MCF 10A (cell line): Measurements from ENCODE around the gene LAD1. TPM values are rescaled to one million over a fixed set of nuclear protein-coding genes. Genes with fewer than 3 reads are reported as not detected.
A peak's percentile ranks its signal among the peaks of the same experiment; 100 is the strongest.

ENCODE experiments used
- BruUV-seq: library from RNA; stranded (reverse); fragments of 400-500 nt; replicated peaks from 2 replicates; lab custom pipeline; 2021; lab: Mats Ljungman, UMichigan
- CTCF ChIA-PET: fragments of 300-600 bp; sonication (Branson Sonifier 250); formaldehyde crosslinking; extraction: SDS; loops from one replicate; lab custom pipeline; 2021; ENCODE audit warnings: antibody characterized with exemption, inconsistent platforms; lab: Yijun Ruan, JAX
- POLR2A ChIA-PET: fragments of 300-600, 350-650 bp; sonication (Branson Sonifier 250); formaldehyde crosslinking; extraction: SDS; loops from one replicate; lab custom pipeline; 2020; ENCODE audit warnings: antibody characterized with exemption, inconsistent platforms; lab: Yijun Ruan, JAX
- DNase-seq: peaks from one replicate; pipeline ENCODE4 v3.0.0-alpha.2; 2018; ENCODE audit not compliant: unreplicated experiment
- H3K27ac Mint-ChIP-seq: one replicate; pipeline ENCODE4 v1.8.0; 2022; ENCODE audit warnings: mild to moderate bottlenecking, low read depth, mixed read lengths; ENCODE audit not compliant: unreplicated experiment
- H3K27me3 Mint-ChIP-seq: one replicate; pipeline ENCODE4 v1.8.0; 2022; ENCODE audit warnings: mixed read lengths; ENCODE audit not compliant: insufficient read depth, unreplicated experiment
- H3K36me3 Mint-ChIP-seq: one replicate; pipeline ENCODE4 v1.8.0; 2022; ENCODE audit warnings: mild to moderate bottlenecking, moderate library complexity, mixed read lengths; ENCODE audit not compliant: insufficient read depth, unreplicated experiment
- H3K4me1 Mint-ChIP-seq: one replicate; pipeline ENCODE4 v1.8.0; 2022; ENCODE audit warnings: mixed read lengths; ENCODE audit not compliant: insufficient read depth, unreplicated experiment
- H3K4me3 Mint-ChIP-seq: one replicate; pipeline ENCODE4 v1.8.0; 2022; ENCODE audit warnings: mild to moderate bottlenecking, moderate library complexity, mixed read lengths; ENCODE audit not compliant: unreplicated experiment
- H3K9me3 Mint-ChIP-seq: one replicate; pipeline ENCODE4 v1.8.0; 2022; ENCODE audit warnings: mixed read lengths; ENCODE audit not compliant: unreplicated experiment
- intact Hi-C: fragments of 100-400 bp; cut with micrococcal nuclease; formaldehyde crosslinking; loops from 2 replicates; pipeline ENCODE4 v1.14.1; 2022
- total RNA-seq: library from RNA; stranded (reverse); gene quantifications from 2 replicates; pipeline ENCODE4 v1.2.3, GENCODE V29; 2022
- TF ChIP-seq, protein P1 (sequence below): fragments of 200-600 bp; IDR thresholded peaks from one replicate; pipeline ENCODE4 v1.8.0; 2022; ENCODE audit warnings: antibody characterized with exemption, mild to moderate bottlenecking; ENCODE audit not compliant: unreplicated experiment

LAD1 gene
- total RNA-seq, 1 experiment from 2014 or later: 40.9 TPM

DNA sequence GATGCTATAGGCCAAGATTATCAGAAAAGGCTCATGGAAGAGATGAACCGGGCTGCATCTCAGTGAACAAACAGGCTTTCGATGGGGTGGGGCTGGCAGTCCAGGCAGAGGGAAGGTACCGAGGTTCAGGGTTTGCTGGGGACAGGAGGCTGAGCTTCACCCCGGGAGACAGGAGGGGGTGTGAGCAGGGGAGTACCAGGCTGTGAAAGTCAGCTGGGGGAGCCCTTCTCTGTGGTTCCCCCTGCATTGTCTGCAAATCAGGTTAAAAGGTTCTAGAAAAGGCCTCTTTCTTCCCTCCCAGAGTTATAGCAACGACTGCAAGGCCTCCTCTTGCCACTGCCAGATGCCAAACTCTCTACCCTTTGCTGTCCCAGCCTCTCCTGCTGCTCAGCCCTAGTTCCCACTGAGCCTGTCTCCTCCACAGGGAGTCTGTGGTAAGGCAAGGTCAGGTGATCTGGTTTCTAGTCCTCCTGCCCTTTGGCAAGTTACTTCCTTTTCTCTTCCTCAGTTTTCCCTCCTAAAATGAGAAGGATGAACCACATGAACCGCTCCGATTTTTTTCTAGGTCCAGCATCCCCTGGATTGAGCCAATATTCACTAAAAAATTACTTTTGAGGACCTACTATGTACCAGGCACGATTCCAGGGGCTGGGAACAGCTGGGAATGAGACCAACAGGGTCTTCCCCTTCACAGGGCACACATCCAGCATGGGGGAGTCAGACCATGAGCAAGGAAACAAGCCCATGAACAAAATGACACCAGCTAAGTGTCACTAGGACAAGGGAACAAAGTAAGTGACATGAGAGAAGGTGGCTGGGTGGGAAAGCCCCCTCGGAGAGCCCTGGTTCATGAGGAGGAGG is 7.2 kb downstream of the LAD1 start:
- DNase-seq: no peak
- intact Hi-C loops: no loop called here
- H3K4me3 Mint-ChIP-seq: no peak overlapping the region
- CTCF ChIA-PET: interaction anchor here (1.4 to 20.0 kb wide), 9 partner anchors 11 to 138 kb away, joined by 4 to 539 read pairs (median 11); no protein-coding TSS in a partner anchor
- peaks cover 9% of the 10 kb centered on the region for H3K4me1 Mint-ChIP-seq
- TF ChIP-seq, protein P1, sequence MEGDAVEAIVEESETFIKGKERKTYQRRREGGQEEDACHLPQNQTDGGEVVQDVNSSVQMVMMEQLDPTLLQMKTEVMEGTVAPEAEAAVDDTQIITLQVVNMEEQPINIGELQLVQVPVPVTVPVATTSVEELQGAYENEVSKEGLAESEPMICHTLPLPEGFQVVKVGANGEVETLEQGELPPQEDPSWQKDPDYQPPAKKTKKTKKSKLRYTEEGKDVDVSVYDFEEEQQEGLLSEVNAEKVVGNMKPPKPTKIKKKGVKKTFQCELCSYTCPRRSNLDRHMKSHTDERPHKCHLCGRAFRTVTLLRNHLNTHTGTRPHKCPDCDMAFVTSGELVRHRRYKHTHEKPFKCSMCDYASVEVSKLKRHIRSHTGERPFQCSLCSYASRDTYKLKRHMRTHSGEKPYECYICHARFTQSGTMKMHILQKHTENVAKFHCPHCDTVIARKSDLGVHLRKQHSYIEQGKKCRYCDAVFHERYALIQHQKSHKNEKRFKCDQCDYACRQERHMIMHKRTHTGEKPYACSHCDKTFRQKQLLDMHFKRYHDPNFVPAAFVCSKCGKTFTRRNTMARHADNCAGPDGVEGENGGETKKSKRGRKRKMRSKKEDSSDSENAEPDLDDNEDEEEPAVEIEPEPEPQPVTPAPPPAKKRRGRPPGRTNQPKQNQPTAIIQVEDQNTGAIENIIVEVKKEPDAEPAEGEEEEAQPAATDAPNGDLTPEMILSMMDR: no peak
- no TSS peak for BruUV-seq
- no peaks in the 10 kb centered on the region for H3K27me3 Mint-ChIP-seq
- POLR2A ChIA-PET: interaction anchor here (0.6 to 0.9 kb wide), 4 partner anchors 44 to 537 kb away, joined by 3 to 4 read pairs (median 3); no protein-coding TSS in a partner anchor
- no peaks in the 10 kb centered on the region for H3K9me3 Mint-ChIP-seq
- H3K36me3 Mint-ChIP-seq: peaks cover 17% of the 10 kb centered on the region
- H3K27ac Mint-ChIP-seq: no peak overlapping the region

DNA sequence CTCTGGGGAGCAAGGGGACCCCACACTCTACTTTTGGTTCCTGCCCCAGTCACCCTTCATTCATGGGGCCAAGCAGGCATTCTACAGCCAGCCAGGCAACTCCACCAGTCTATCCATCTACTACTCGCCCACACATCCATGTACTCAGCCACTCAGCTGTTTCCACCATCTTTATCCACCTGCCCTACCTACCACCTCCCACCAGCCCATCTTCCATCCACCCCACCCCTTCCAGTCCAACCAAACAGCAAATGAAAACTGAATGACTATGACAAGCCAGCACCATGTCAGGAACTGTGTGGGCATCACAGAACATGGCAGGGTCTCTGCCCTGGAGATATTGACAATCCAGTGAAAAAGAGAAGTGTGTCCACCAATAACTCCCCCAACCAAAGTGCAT is 7.9 kb downstream of the LAD1 start:
- Mint-ChIP-seq H3K9me3 (no peaks in the 10 kb centered on the region), H3K4me1 (peaks cover 2% of the 10 kb centered on the region), H3K36me3 (peaks cover 17% of the 10 kb centered on the region), H3K27ac (no peak overlapping the region), H3K4me3 (no peak overlapping the region), H3K27me3 (no peaks in the 10 kb centered on the region)
- no peak for DNase-seq
- no TSS peak for BruUV-seq
- POLR2A ChIA-PET: interaction anchor here (0.6 to 1.1 kb wide), 2 partner anchors 9 to 76 kb away, joined by 3 to 4 read pairs; no protein-coding TSS in a partner anchor
- CTCF ChIA-PET: interaction anchor here (1.0 to 20.0 kb wide), 5 partner anchors 16 to 137 kb away, joined by 3 to 539 read pairs (median 21); no protein-coding TSS in a partner anchor
- TF ChIP-seq, protein P1: no peak
- intact Hi-C loops: no loop called here

DNA sequence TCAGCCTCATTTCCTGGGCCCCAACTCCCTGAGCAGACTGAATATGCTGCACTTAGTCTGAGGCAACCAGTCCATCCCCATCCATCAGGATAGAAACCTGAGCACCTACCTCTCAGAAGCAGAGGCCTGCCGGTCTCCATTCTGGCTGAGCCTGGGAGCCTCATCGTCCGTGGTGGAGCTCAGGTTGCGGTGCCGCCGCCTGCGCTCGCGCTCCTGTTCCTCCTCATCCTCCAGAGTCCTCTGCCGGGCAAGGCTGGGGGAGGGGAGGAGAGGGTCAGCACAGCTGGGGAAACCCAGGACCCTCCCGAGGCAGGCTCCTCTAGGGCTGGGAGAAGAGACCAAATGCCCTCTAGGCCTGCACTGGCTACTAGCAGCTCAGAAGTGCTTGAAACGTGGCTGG is 10.1 kb downstream of the LAD1 start:
- Mint-ChIP-seq H3K9me3 (no peaks in the 10 kb centered on the region), H3K36me3 (peaks cover 17% of the 10 kb centered on the region), H3K27me3 (no peaks in the 10 kb centered on the region), H3K4me3 (no peak overlapping the region), H3K4me1 (peaks cover 11% of the 10 kb centered on the region), H3K27ac (no peak overlapping the region)
- POLR2A ChIA-PET: interaction anchor here (0.9 to 1.3 kb wide), 3 partner anchors 8 to 47 kb away, joined by 3 to 4 read pairs (median 3); partner anchors contain the start of gene LAD1
- TF ChIP-seq, protein P1: no peak
- intact Hi-C loops: no loop called here
- DNase-seq: no peak
- BruUV-seq: no TSS peak
- CTCF ChIA-PET: interaction anchor here (0.5 to 20.0 kb wide), 16 partner anchors 8 to 416 kb away, joined by 3 to 539 read pairs (median 5); no protein-coding TSS in a partner anchor

DNA sequence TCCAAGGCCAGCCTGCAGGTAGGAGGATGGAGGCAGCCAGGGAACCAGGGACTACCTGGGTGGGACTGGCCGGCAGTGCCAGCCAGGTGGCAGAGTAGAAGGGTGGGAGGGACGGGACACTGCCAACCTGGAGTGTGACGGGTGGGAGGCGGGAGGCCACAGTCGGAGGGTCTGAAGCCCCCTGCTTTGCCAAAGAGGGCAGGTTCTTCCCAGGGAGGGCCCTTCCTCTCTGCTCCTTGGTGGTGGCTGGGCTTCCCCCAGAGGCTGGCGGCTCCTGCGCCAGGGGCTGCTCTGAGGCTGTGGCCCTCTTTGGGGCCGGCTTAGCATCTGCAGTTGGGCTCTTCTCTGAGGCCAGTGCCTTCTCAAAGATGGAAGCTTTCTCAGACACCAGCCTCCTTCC is 12.9 kb downstream of the LAD1 start:
- H3K4me1 Mint-ChIP-seq: peaks cover 19% of the 10 kb centered on the region
- no TSS peak for BruUV-seq
- peaks cover 12% of the 10 kb centered on the region for H3K36me3 Mint-ChIP-seq
- intact Hi-C loops: no loop called here
- ChIA-PET POLR2A (interaction anchor here (0.9 to 1.7 kb wide), 6 partner anchors 10 to 139 kb away, joined by 3 to 5 read pairs (median 3); no protein-coding TSS in a partner anchor), CTCF (interaction anchor here (0.5 to 20.0 kb wide), 39 partner anchors 10 to 876 kb away, joined by 3 to 539 read pairs (median 5); no protein-coding TSS in a partner anchor)
- H3K27me3 Mint-ChIP-seq: no peaks in the 10 kb centered on the region
- H3K4me3 Mint-ChIP-seq: no peak overlapping the region
- peak overlapping the region; percentile 24 for H3K27ac Mint-ChIP-seq
- H3K9me3 Mint-ChIP-seq: no peaks in the 10 kb centered on the region
- TF ChIP-seq, protein P1: no peak
- DNase-seq: no peak
